ENCODE measurements around the gene MCCD1. TPM values are rescaled to one million over a fixed set of nuclear protein-coding genes. Genes with fewer than 3 reads are reported as not detected.

MCCD1 gene
- total RNA-seq, 1 experiment from 2014 or later: not detected

- Histone ChIP-seq H3K27me3 (ENCODE audit: control insufficient read depth, insufficient read depth, low read length) (no peaks in the 10 kb centered on the region), H3K27ac (ENCODE audit: low read length) (peak within 1 kb of the TSS; percentile 96), H3K4me3 (ENCODE audit: low read depth in 2 of 2, low read length in 2 of 2) (peak within 1 kb of the TSS; percentile 60 to 80), H3K4me1 (ENCODE audit: control insufficient read depth, insufficient read depth, low read length) (peaks cover 12% of the 10 kb centered on the region), H3K36me3 (ENCODE audit: control insufficient read depth, insufficient read depth, low read length) (peaks cover 2% of the 10 kb centered on the region; the same call in 1 of the 2 replicates), H3K9me3 (ENCODE audit: control insufficient read depth, insufficient read depth, low read depth, low read length) (no peaks in the 10 kb centered on the region)
- no TSS peak for BruUV-seq (replicated peaks)
- in situ Hi-C loops (cut with HindIII; ENCODE audit: low pct_unique_long_range_greater_than_20kb, low sequenced_read_pairs) (no loop called here), intact Hi-C loops (cut with micrococcal nuclease; ENCODE audit: unreplicated experiment) (loop anchor here (1.0 kb wide), 1 partner anchor 52 kb away; no protein-coding TSS in a partner anchor)
- ChIA-PET CTCF (interaction anchor here (0.5 to 4.2 kb wide), 5 partner anchors 34 to 234 kb away, joined by 3 to 37 read pairs (median 3); no protein-coding TSS in a partner anchor), POLR2A (interaction anchor here (0.5 to 0.6 kb wide), 3 partner anchors 163 to 228 kb away, joined by 3 to 7 read pairs (median 3); no protein-coding TSS in a partner anchor)
- TF ChIP-seq TCF7L2 (IDR thresholded peaks at IDR 0.05; ENCODE audit: low read depth, low read length) (no peak), REST (IDR thresholded peaks at IDR 0.05; ENCODE audit: insufficient read depth in 1 of 2, low read depth in 2 of 2, low read length in 1 of 2) (no peak), SIN3A (IDR thresholded peaks at IDR 0.05; ENCODE audit: borderline replicate concordance, insufficient read depth, low read depth, low read length) (peak; percentile 68; the same call in 1 of the 2 replicates), POLR2AphosphoS5 (IDR thresholded peaks at IDR 0.05; ENCODE audit: low read depth, low read length) (no peak), CTCF (IDR thresholded peaks at IDR 0.05) (peak; percentile 98)
- ATAC-seq (peak; percentile 75), DNase-seq (ENCODE audit: low read depth, low spot score) (peak; percentile 85)
Measured at GRCh38 chr6:31546339-31546957, 17.7 kb downstream of the MCCD1 start, which contains the start of gene ATP6V1G2. TSS of gene ATP6V1G2 (minus strand) at chr6:31546608. CDS start at chr6:31546559, 49 bp downstream.

DNA sequence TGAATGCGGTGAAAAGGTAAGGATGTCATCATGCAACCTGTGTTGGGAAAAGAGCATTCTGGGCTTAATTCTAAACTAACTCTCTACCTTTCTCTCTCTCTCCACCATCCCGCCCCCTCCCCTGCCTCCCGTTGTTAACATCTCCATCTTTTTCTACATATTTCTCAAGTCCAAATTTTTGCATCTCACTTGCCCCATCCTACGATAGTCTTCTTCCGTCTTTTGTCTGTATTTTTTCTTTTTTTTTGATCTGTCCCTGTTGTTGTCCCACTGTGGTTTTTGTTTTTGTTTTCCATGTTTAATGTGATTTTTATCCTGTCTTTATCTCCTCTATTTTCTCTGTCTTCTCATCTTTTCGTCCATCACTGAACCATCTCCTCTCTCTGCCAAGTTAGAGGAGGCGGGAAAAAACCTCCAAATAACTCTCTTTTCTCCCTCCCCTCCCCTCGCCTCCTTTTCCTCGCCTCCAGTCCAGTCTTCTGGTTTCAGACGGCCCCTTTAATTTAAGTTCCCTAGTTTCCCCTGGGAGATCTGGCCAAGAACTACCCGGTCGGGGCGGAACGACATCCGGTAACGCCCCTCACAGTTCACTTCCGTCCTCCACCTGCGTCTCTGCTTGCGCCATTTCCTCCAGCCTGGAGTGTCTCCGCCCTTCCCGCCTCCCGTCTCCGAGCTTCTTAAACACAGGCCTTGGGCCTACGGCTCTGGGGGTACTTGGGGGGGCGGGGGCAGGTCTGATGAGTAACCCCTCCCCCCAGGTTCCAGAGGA is 18.4 kb downstream of the MCCD1 start, which contains the start of gene NFKBIL1:
Gene NFKBIL1 (plus strand): TSS at position 651 of the 769 bp plus-strand sequence. CDS start 87 bp downstream, at position 738.
- CTCF ChIA-PET: interaction anchor here (0.5 to 4.2 kb wide), 5 partner anchors 33 to 233 kb away, joined by 3 to 37 read pairs (median 5); no protein-coding TSS in a partner anchor

More for the DNA sequence above, 18.4 kb downstream of the MCCD1 start, which contains the start of gene NFKBIL1:
- Histone ChIP-seq H3K27me3 (ENCODE audit: control insufficient read depth, insufficient read depth, low read length) (no peaks in the 10 kb centered on the region), H3K36me3 (ENCODE audit: control insufficient read depth, insufficient read depth, low read length) (no peaks in the 10 kb centered on the region), H3K9me3 (ENCODE audit: control insufficient read depth, insufficient read depth, low read depth, low read length) (no peaks in the 10 kb centered on the region), H3K4me1 (ENCODE audit: control insufficient read depth, insufficient read depth, low read length) (peaks cover 12% of the 10 kb centered on the region), H3K27ac (ENCODE audit: low read length) (peak within 1 kb of the TSS; percentile 96), H3K4me3 (ENCODE audit: low read depth in 2 of 2, low read length in 2 of 2) (peak within 1 kb of the TSS; percentile 60 to 80)
- POLR2A ChIA-PET: interaction anchor here (0.5 to 0.6 kb wide), 3 partner anchors 44 to 227 kb away, joined by 3 to 8 read pairs (median 7); no protein-coding TSS in a partner anchor
- BruUV-seq (replicated peaks): no TSS peak
- in situ Hi-C loops (cut with HindIII; ENCODE audit: low pct_unique_long_range_greater_than_20kb, low sequenced_read_pairs): no loop called here
- DNase-seq (ENCODE audit: low read depth, low spot score): peak; percentile 78
- intact Hi-C loops (cut with micrococcal nuclease; ENCODE audit: unreplicated experiment): loop anchor here (1.0 kb wide), 1 partner anchor 51 kb away; no protein-coding TSS in a partner anchor
- peak; percentile 94 for ATAC-seq
- TF ChIP-seq SIN3A (IDR thresholded peaks at IDR 0.05; ENCODE audit: borderline replicate concordance, insufficient read depth, low read depth, low read length) (0 out of 2 replicates have a peak, but pooled peaks have one; percentile 74), REST (IDR thresholded peaks at IDR 0.05; ENCODE audit: insufficient read depth in 1 of 2, low read depth in 2 of 2, low read length in 1 of 2) (no peak), TCF7L2 (IDR thresholded peaks at IDR 0.05; ENCODE audit: low read depth, low read length) (peak; percentile 40; the same call in 1 of the 2 replicates), POLR2AphosphoS5 (IDR thresholded peaks at IDR 0.05; ENCODE audit: low read depth, low read length) (peak; percentile 85)

All from Panc1 (cell line).